Thyroid gland (tissue), 4 donors: ENCODE results near the gene POU2AF3. TPM values are rescaled to one million over a fixed set of nuclear protein-coding genes. Genes with fewer than 3 reads are reported as not detected.

ENCODE experiments used
- microRNA-seq: library from miRNA; unstranded; fragments of <30 nt; microRNA quantifications from one replicate; pipeline ENCODE4, GENCODE V29; 2016
- small RNA-seq: library from RNA; depleted of rRNA; stranded (forward); fragments of <200 nt; gene quantifications from one replicate; pipeline ENCODE3, GENCODE V24; 2016
- total RNA-seq, 4 donors: library from RNA; depleted of rRNA; stranded (reverse); fragments of >200 nt; gene quantifications; one replicate each; pipeline ENCODE4 v1.2.3, GENCODE V29; 2016

POU2AF3 gene
- total RNA-seq, 4 donors from 2014 or later: 2.0 to 5.0 (median 4.6) TPM; not detected in 1

Small RNA genes lying within 50 kb of the gene (microRNA-seq; reads per million reads assigned to microRNA genes)
- not detected for gene MIR4491

Small RNA genes lying within 50 kb of the gene (small RNA-seq; reads per million reads assigned to genes)
- not detected for gene MIR4491

Other genes with a start within 250 kb of the POU2AF3 start
- gene POU2AF2, start 52.8 kb upstream of the POU2AF3 start, total RNA-seq: not detected
- under 1 TPM in 1 of 4 donors, not detected in 3; 0.54 TPM for gene POU2AF1, start 80.7 kb downstream of the POU2AF3 start, total RNA-seq
- not detected for gene BTG4, start 213.8 kb downstream of the POU2AF3 start, total RNA-seq
- not detected for gene HOATZ, start 216.2 kb downstream of the POU2AF3 start, total RNA-seq
- 10 to 100 TPM; 36.4 to 64.5 (median 49.3) TPM for gene LAYN, start 242.2 kb downstream of the POU2AF3 start, total RNA-seq